GM19455 (cell line): Measurements from ENCODE around the gene CLDN5.

Source experiments
- ATAC-seq: cut with Tn5 transposase; IDR thresholded peaks from one replicate; pipeline ENCODE4 v1.9.1; 2021; ENCODE audit not compliant: unreplicated experiment

CLDN5 gene

GRCh38 chr22:19523240-19524169 lies 705 bp downstream of the CLDN5 start:
- no peak for ATAC-seq

- no peak for ATAC-seq
Measured at GRCh38 chr22:19522881-19523239, 1.4 kb downstream of the CLDN5 start.

GRCh38 chr22:19522190-19522880 lies 1.9 kb downstream of the CLDN5 start:
- no peak for ATAC-seq

GRCh38 chr22:19520566-19521305 lies 3.5 kb downstream of the CLDN5 start:
- ATAC-seq, result no peak

- ATAC-seq, result no peak
Measured at GRCh38 chr22:19520007-19520406, 4.2 kb downstream of the CLDN5 start.

- no peak for ATAC-seq
Measured at GRCh38 chr22:19519041-19519926, 4.9 kb downstream of the CLDN5 start.

GRCh38 chr22:19518635-19519034 lies 5.6 kb downstream of the CLDN5 start:
- no peak for ATAC-seq

GRCh38 chr22:19517919-19518611 lies 6.1 kb downstream of the CLDN5 start:
- ATAC-seq, result no peak

- ATAC-seq, result no peak
Measured at GRCh38 chr22:19517171-19517500, 7.1 kb downstream of the CLDN5 start.

GRCh38 chr22:19516378-19517170 lies 7.6 kb downstream of the CLDN5 start:
- ATAC-seq, result no peak

- no peak for ATAC-seq
Measured at GRCh38 chr22:19515654-19516377, 8.4 kb downstream of the CLDN5 start.

- ATAC-seq, result no peak
Measured at GRCh38 chr22:19514831-19515565, 9.2 kb downstream of the CLDN5 start.

- ATAC-seq, result no peak
Measured at GRCh38 chr22:19513823-19514222, 10.4 kb downstream of the CLDN5 start.

GRCh38 chr22:19510919-19511341 lies 13.3 kb downstream of the CLDN5 start:
- no peak for ATAC-seq

GRCh38 chr22:19509923-19510322 lies 14.3 kb downstream of the CLDN5 start:
- no peak for ATAC-seq

- ATAC-seq, result no peak
Measured at GRCh38 chr22:19509191-19509590, 15.0 kb downstream of the CLDN5 start.

GRCh38 chr22:19508024-19508776 lies 16.0 kb downstream of the CLDN5 start:
- ATAC-seq, result no peak
